Occipital lobe (tissue), 2 donors: ENCODE results near the gene COPZ2. TPM values are rescaled to one million over a fixed set of nuclear protein-coding genes. Genes with fewer than 3 reads are reported as not detected.
"Not testable (repeated sequence)": the region's sequence is repeated elsewhere in the genome, so short reads cannot be mapped to it uniquely, and the experiment has no call there.

Source experiments
- DNase-seq: peaks from one replicate; lab custom pipeline; 2025; lab: John Stamatoyannopoulos, UW
- total RNA-seq: library from RNA; depleted of rRNA; stranded (reverse); fragments of >200 nt; gene quantifications from one replicate; pipeline ENCODE4 v1.2.3, GENCODE V29; 2014

COPZ2 gene
- total RNA-seq, 1 donor from 2014 or later, result 1.7 TPM

DNA sequence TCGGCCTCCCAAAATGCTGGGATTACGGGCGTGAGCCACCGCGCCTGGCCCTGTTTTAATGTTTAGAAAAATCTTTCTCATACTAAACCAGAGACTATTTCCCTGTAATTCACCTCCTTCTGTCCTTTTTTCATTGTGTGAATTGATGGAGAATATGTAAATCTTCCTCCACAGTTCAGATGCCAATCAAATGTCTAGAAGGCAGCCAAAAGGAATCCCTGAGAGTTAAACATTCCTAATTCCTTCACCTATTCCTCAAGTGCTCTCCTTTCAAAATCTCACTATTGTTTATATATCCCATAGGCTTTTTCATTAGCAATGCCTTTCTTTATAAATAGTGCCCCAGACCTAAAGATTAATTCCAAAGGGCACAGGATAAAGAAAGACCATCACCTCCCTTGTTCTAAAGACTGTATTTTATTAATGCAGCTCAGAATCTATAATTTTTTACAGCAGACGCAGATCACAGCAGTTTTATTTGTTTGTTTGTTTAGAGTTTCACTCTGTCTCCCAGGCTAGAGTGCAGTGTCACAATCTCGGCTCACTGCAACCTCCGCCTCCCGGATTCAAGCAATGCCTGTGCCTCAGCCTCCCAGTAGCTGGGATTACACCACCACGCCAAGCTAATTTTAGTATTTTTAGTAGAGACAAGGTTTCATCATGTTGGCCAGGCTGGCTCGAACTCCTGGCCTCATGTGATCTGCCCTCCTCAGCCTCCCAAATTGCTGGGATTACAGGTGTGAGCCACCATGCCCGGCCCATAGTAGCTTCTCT is 30.5 kb downstream of the COPZ2 start:
- DNase-seq, result no peak

DNA sequence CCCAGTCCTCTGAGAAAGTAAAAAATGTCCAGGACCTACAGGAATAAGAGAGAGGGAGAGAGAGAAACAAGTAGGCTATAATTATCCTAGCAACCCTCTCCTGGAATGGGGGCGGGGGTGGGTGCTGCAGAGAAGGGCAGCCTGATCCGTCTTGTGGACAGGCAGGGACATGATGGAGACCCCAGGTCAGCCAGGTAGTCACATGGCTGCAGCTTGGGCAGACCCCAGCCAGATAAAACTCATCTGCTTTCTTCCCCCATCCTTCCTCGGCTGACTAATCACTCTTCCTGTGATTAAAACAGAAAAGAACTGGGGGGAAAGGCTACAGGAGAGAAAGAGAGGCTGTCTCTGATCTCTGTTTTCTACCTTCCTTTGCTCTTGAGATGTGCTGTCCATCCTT is 32.6 kb downstream of the COPZ2 start:
- no peak for DNase-seq

DNA sequence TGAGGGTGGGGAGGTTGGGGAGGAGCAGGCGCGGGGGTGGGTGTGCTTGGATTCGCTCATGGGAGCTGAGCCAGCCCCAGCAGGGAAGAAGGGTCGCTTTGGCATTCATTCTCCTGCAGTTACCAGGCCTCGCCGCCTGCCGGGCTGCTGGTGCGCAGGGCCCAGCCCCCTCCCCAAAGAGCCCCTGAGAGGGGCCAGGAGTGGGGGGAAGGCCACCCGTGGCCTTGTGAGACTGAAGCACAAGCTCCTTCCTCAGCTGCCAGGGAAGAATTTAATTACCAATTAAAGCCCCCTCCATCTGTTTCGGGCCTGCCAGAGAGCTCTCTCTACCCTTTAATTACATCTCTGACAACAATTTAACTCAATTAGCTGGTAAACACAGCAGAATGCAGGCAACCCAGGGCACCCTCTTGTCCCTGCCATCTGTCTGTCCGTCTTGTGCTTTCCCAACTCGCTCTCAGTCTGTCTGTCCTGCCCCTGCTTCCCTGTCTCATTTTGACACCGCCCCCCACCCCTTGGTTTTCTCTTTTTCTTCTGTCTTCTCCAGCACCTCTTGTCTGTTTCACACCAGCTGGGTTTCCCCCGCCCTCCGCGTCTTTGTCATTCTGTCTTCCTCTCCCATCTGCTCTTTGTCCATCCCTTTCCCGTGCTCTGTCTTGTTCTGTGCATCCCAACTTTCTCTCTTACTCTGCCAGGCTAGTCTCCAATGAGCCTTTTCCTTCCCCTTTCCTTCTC is 34.0 kb downstream of the COPZ2 start:
- DNase-seq, result no peak

DNA sequence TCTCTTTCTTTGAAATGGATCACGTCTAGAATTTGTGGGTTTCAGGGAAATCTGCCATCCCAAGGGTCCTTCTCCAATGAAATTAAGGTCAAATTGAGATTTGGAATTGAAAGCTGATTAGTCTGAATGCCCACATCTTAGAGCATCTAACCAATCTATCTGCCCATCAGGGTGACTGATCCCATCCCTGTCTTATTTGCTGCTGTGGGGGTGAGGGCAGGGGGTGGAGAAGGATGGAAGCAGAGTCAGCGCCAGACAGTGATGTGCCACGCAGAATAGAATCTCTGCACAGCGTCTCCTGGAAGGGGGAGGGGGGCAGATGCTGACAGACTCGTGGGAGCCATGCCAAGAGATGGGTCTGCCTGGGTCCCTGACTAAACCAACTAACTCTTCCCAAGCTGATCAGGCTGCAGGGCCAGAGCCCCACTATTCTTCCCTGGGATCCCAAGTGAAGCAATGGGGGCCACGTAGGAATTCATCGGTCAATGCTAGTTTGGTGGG is 34.6 kb downstream of the COPZ2 start:
- no peak for DNase-seq

DNA sequence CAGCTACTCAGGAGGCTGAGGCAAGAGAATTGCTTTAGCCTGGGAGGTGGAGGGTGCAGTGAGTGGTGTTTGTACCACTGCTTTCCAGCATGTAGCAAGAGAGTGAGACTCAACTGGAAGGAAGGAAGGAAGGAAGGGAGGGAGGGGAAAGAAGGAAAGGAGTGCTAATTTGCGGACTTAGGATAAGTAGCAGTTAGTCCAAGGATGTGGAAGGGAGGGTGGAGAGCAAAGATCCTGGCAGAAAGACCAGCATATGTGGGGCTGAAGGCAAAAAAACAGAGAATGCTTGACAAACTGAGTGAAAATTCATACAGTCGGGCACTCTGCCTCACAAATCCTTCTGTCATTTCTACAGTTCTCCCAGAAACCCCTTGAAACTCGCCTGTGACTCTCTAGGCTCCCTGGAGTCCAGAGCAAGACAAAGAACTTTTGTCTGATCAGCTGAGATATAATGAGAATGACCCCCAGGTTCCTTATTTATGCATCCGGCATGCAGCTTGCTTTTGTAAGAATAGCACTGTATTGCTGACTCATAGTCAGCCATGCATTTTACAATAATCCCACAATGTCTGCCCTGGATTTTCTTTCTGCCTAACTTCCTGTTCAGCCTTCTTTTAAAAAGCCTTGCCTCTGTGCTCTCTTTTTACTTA is 35.2 kb downstream of the COPZ2 start:
- DNase-seq, result no peak

DNA sequence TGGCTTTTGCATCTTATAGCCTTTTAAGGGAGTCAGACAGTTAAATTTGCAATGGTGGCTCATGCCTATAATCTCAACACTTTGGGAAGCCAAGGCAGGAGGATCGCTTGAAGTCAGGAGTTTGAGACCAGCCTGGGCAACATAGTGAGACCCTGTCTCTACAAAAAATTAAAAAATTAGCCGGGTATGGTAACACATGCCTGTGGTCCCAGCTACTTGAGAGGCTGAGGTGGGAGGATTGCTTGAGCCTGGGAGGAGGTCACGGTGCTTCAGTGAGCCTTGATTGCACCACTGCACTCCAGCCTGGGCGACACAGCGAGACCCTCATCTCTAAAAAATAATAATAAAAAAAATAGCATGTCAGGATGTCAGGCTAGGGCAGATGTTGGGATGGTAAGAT is 35.9 kb downstream of the COPZ2 start:
- not testable (repeated sequence) for DNase-seq

DNA sequence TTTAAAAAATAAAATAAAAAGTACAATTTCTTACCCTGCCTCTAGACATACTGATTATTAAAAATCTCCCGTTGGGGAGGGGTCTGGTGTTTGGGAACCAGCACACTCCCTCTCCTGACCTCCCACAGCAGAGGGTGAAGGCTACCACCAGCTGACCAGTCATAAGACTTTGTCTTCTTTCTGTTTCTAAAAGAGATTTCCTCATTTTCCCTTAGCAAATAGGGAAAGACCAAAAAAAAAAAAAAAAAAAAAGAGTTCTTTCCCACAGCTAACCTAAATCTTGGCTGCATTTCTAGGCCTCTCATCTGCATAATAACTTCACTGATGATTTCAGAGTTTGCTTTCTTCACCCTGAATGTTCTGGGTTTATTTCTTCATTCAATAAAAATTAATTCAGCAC is 36.4 kb downstream of the COPZ2 start:
- no peak for DNase-seq

DNA sequence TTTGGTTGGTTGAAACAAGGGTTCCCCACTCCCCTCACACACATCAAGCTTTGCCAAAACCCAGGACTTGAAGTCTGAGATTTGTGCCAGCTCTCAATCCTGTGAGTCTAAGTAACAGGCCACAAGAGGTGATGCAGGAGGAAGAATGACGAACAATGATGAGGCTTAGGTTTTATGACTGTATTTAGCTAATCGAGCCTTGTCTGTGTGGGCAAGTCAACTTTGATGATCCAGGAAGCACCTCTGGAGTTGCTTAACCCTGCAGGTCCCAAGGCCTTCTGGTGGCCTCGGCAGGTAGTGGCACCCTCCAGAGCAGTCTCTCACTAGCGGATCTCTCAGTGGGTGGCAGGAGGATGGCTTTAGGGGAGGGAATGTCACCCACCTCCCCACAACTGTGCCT is 38.0 kb downstream of the COPZ2 start:
- DNase-seq, result no peak

DNA sequence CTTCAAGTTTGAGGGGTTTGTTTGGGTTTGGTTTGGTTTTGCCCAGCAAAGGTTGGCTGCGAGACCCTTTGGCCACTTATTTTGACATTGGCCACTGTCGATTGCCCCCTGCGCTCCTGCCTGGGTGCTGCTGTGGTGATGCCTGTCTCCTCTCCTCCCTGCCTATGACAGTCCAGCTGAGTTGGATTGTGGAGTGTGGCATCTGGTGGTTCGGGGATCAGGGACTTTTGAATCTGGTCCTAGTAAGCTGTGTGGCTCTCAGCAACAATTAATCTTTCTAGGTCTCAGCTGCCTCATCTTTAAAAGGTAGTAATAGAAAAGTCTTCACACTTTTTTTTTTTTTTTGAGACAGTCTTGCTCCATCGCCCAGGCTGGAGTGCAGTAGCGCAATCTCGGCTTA is 39.6 kb downstream of the COPZ2 start:
- DNase-seq, result no peak

DNA sequence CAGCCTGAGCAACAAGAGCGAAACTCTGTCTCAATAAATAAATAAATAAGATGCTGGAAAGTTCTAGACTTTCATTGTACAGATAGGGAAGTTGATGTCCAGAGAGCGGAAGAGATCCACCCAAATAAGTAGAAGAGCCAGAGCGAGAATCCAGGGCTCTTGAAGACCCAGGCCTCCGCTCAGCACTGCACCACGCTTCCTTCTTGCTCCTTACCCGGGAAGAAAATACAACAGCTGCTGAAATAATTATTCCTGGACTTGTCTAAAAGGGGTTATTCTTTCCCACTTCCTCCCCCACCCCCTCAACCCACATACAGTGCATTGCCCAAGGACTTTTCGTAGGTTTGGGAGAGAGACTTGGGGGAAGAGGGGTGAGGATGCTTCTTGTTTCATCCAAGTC is 40.0 kb downstream of the COPZ2 start:
- DNase-seq, result no peak

DNA sequence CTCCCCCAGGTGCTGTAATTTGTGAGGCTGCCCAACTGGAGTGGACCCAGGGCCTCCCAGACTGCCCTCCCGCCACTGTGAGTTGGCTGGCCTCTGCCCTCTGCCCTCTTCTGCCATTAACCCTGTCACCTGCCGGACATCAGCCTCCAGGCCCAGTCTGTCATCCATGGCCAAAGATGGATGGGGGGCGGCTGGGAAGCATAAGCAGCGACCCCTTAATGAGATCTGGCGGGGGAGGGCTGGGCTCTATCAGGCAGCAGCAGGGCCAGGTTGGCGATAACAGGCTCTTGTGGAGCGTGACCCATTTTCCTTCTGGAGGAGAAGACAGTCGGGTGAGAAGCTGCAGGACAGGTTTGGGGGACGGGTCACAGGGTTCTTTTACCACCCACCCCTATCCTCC is 41.4 kb downstream of the COPZ2 start:
- no peak for DNase-seq

DNA sequence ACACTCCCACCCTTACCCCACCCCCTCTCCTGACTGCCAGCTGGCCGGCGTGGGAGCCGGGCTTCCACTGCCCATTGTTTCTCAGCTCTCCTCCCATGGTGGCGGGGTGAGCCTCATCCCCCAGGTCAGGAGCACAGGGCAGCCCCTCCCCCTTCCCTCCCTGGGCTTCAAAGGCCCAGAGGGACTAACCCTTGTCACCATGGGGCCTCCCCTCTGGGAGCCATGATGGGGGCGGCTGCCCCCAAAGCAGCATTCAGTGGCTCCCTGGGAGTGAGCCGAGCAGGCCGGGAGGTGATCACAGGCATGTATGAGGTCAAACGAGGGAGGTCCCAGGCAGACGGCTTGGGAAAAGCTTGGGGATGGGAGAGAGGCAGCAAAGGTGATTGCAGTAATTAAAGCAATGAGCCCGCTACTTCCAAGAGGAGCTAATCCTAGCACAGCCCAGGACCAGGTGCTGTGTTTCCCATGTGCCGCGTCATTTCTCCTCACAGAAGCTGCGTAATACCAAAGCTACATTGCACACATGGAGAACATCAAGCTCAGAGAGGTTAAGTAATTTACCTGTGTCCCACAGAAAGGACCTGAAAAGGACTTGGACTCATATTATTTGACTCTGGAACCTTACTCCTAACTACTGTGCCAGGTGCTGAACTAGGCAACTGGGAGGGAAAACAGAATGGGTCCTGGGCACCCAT is 42.2 kb downstream of the COPZ2 start:
- DNase-seq, result no peak

DNA sequence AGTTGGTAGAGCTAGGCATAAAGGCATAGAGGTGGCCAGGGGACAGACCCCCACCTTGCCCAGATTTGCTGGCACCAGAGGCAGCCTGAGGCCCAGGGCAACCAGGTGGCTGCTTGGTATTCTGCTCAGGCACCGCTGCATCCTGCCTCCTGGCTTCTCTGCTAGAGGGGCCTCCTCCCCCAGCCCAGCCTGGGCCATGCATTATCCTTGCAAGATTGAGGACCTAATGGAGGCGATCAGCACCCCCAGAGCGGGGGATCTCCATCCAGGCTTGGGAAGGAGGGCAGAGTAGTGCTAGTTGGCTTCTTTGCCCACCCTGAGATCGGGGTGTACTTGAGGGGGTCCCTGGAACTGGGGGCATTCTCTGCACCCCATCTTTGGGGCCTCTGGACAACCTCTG is 42.9 kb downstream of the COPZ2 start:
- DNase-seq, result no peak

DNA sequence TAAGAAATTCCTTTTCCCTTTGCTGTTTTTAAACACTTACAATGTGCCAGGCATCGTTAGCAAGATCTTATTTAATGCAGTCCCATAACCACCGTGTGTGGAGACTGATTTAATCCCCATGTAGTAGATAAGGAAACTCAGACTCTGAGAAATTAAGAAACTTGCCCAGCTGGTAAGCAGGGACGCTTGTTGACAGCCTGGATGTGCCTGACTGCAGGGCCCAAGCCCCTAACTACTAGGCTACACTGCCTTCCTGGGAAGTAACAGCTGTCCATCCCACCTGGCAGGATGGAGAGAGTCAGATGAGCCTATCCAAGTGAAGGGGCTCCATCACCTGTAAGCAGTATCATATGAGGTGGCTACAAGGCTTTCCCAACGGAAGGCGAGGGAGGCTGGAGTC is 43.6 kb downstream of the COPZ2 start:
- no peak for DNase-seq

DNA sequence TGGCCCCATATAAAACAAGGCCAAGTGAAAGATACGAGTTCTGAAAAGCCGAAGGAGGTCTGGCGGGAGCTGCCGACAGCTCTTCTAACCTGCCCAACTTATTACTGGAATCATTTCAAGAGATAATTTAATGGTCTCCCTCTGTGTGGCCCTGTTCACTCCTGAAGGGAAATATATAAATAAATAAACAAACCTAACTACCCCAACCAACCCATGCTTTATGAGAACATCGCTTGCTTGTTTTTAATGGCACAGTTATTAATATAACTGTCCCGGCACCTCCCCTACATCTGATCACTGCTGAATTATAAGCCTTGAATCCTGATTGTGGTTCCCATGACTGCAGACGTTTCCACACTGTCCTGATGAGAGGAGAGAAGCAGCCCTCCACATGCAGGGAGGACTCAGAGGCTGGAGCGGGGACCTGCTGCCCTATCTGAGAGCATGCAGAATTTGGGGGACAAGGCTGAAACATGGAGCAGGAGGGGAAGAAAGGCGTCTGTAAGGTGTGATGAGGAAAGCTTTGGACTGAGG is 44.5 kb downstream of the COPZ2 start:
- DNase-seq, result no peak

DNA sequence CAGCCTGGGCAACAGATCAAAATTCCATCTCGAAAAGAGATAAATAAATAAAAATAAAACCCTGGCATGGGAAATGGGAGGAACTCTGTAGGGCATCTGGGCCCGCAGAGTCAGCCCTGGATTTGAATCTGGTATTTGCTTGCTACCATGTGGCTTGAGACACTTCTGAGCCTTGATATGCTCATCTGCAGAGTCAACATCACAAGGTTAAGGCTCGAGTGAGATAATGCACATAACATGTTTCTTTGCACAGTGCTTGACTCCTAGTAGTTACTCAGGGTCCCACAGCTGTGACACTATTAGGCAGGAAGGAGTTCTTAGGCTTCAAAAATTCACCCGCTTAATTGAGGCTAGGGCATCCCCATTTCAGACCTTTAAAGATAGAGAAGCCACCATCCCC is 45.4 kb downstream of the COPZ2 start:
- no peak for DNase-seq

DNA sequence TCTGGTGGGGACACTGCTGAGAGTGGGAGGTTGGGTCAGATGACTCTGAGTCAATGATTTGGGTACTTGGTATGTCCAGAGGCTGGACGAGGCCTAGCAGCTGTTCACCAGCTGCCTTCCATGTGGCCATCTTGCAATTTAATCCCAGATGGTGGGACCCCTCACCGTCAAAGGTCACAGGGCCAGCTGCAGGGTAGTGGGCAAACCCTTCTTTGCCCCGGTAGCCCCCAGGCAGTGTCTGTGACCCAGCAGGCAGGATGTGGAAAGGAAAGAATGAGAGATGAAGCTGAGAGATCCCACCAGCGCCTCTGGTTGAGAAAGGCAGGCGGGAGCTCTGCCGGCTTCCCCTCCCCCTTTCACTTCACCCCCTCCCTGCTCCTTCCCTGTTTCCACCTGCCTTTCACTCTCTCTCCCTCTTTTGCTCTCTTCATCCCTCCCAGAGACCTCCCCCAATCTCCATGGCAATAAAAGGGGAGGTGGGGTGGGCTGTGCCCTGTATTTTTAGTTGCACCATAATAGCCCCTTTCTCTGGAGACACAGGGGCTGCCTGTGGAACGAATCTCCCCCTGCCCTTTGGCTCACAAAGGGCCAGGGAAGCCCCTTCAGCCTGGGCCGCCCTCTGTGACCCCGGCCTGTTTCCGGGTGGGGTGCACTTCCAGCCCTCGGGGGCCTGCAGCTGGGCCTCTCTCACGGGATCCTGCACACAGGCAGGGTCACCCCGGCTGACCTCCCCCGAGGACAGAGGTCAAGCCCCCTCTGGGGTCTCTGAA is 46.5 kb downstream of the COPZ2 start:
- no peak for DNase-seq

DNA sequence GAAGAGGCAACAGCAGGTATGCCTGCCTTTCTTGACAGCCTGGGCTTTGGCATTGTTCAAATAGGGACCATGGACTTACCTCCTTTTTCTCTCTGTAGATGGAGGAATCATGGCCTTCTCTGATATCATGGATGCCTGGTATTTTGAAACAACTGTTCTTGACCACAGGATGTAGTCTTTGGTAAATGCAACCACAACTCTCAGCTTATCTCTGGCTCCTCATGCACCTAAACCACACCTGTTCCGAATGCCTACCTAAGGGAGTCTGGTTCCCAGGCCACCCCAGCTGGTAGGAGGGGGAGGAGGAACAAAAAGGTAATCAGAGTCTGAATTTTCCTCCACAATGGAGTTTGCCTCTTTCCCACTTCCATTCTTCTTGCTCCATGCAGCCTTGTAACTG is 47.9 kb downstream of the COPZ2 start:
- DNase-seq, result no peak

DNA sequence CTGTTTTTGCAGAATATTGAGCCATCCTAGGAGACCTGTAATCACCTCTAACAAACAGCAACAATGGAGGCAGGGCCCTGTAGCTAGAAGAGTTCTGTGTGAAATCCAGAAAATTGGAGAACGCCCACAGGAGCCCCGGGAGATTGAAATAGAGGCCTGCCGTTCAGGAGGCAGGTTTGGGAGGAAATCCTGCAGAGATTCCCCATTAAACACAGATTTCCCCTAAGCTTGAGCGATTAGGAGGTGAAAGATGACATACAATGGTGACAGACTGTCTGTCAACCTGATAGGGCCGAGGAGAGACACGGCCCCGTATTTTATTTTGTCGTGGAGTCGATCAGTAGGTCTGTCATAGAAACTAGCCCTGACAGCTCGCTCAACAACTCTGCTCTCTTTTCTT is 48.4 kb downstream of the COPZ2 start:
- DNase-seq, result no peak

DNA sequence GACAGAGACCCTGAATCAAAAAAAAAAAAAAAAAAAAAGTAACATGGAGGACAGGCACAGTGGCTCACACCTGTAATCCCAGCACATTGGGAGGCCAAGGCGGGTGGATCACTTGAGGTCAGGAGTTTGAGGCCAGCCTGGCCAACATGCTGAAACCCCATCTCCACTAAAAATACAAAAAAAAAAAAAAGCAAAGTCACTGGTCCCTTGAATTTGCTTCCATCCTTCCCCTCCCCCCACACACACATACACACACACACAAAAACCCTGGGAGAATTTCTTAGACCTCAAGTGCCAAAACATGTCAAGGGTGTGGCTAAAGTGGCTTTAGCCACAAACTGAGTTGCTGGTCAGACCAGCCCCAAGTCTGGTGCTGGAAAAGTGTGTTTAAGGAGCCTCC is 49.2 kb downstream of the COPZ2 start:
- not testable (repeated sequence) for DNase-seq
